NCI-H2171 treated with DMSO at 0.1 percent for 48 hours (cell line): ENCODE measurements around the gene SLC38A1.
"Not testable (repeated sequence)": the region's sequence is repeated elsewhere in the genome, so short reads cannot be mapped to it uniquely, and the experiment has no call there.

Source experiments
- DNase-seq: peaks from one replicate; lab custom pipeline; 2025; lab: John Stamatoyannopoulos, UW

The SLC38A1 gene

GRCh38 chr12:46268583-46269428, at the start of gene SLC38A1:
TSS of gene SLC38A1 (minus strand) at chr12:46269043. CDS start at chr12:46239800, 29,243 bp downstream.
- peak; percentile 56 for DNase-seq

- DNase-seq, result no peak
Measured at GRCh38 chr12:46318037-46318436, 49.2 kb upstream of the SLC38A1 start.

- no peak for DNase-seq
Measured at GRCh38 chr12:46304070-46304469, 35.2 kb upstream of the SLC38A1 start.

GRCh38 chr12:46303039-46303666, 34.3 kb upstream of the SLC38A1 start:
- no peak for DNase-seq

GRCh38 chr12:46300910-46301309, 32.1 kb upstream of the SLC38A1 start:
- DNase-seq, result no peak

- peak; percentile 84 for DNase-seq
Measured at GRCh38 chr12:46299851-46300250, 31.0 kb upstream of the SLC38A1 start.

GRCh38 chr12:46298261-46298660, 29.4 kb upstream of the SLC38A1 start:
- DNase-seq, result no peak

- DNase-seq, result no peak
Measured at GRCh38 chr12:46296822-46297221, 28.0 kb upstream of the SLC38A1 start.

- no peak for DNase-seq
Measured at GRCh38 chr12:46292754-46293402, 24.0 kb upstream of the SLC38A1 start.

GRCh38 chr12:46291953-46292352, 23.1 kb upstream of the SLC38A1 start:
- not testable (repeated sequence) for DNase-seq

GRCh38 chr12:46285177-46285576, 16.3 kb upstream of the SLC38A1 start:
- DNase-seq, result not testable (repeated sequence)

GRCh38 chr12:46282829-46283228, 14.0 kb upstream of the SLC38A1 start:
- DNase-seq, result no peak

- DNase-seq, result no peak
Measured at GRCh38 chr12:46276756-46277155, 7.9 kb upstream of the SLC38A1 start.

GRCh38 chr12:46271863-46272262, 3.0 kb upstream of the SLC38A1 start:
- no peak for DNase-seq

GRCh38 chr12:46269429-46270241, 792 bp upstream of the SLC38A1 start:
- no peak for DNase-seq

GRCh38 chr12:46267825-46268582, 839 bp downstream of the SLC38A1 start:
- no peak for DNase-seq

- peak; percentile 25 for DNase-seq
Measured at GRCh38 chr12:46267575-46267824, 1.3 kb downstream of the SLC38A1 start.

- DNase-seq, result peak; percentile 32
Measured at GRCh38 chr12:46266869-46267574, 1.8 kb downstream of the SLC38A1 start.

- DNase-seq, result no peak
Measured at GRCh38 chr12:46266382-46266791, 2.5 kb downstream of the SLC38A1 start.

GRCh38 chr12:46265734-46266133, 3.1 kb downstream of the SLC38A1 start:
- no peak for DNase-seq

- no peak for DNase-seq
Measured at GRCh38 chr12:46265102-46265501, 3.7 kb downstream of the SLC38A1 start.
